Measurements from ENCODE around the gene ADSS1. TPM values are rescaled to one million over a fixed set of nuclear protein-coding genes. Genes with fewer than 3 reads are reported as not detected.

Gene ADSS1
- total RNA-seq, 1 experiment from 2014 or later: 10.0 TPM

- no peak overlapping the region for H3K27ac Mint-ChIP-seq
- CTCF ChIA-PET: interaction anchor here (1.3 kb wide), 1 partner anchor 7 kb away, joined by 4 read pairs; no protein-coding TSS in a partner anchor
- H3K4me3 Mint-ChIP-seq: no peak overlapping the region
- no peaks in the 10 kb centered on the region for H3K36me3 Mint-ChIP-seq
- H3K4me1 Mint-ChIP-seq: no peaks in the 10 kb centered on the region
- TF ChIP-seq, protein P1, sequence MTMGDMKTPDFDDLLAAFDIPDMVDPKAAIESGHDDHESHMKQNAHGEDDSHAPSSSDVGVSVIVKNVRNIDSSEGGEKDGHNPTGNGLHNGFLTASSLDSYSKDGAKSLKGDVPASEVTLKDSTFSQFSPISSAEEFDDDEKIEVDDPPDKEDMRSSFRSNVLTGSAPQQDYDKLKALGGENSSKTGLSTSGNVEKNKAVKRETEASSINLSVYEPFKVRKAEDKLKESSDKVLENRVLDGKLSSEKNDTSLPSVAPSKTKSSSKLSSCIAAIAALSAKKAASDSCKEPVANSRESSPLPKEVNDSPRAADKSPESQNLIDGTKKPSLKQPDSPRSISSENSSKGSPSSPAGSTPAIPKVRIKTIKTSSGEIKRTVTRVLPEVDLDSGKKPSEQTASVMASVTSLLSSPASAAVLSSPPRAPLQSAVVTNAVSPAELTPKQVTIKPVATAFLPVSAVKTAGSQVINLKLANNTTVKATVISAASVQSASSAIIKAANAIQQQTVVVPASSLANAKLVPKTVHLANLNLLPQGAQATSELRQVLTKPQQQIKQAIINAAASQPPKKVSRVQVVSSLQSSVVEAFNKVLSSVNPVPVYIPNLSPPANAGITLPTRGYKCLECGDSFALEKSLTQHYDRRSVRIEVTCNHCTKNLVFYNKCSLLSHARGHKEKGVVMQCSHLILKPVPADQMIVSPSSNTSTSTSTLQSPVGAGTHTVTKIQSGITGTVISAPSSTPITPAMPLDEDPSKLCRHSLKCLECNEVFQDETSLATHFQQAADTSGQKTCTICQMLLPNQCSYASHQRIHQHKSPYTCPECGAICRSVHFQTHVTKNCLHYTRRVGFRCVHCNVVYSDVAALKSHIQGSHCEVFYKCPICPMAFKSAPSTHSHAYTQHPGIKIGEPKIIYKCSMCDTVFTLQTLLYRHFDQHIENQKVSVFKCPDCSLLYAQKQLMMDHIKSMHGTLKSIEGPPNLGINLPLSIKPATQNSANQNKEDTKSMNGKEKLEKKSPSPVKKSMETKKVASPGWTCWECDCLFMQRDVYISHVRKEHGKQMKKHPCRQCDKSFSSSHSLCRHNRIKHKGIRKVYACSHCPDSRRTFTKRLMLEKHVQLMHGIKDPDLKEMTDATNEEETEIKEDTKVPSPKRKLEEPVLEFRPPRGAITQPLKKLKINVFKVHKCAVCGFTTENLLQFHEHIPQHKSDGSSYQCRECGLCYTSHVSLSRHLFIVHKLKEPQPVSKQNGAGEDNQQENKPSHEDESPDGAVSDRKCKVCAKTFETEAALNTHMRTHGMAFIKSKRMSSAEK (CRISPR knock-in tag; IDR thresholded peaks at IDR 0.05; ENCODE audit: borderline replicate concordance): no peak
- TF ChIP-seq, protein P2, sequence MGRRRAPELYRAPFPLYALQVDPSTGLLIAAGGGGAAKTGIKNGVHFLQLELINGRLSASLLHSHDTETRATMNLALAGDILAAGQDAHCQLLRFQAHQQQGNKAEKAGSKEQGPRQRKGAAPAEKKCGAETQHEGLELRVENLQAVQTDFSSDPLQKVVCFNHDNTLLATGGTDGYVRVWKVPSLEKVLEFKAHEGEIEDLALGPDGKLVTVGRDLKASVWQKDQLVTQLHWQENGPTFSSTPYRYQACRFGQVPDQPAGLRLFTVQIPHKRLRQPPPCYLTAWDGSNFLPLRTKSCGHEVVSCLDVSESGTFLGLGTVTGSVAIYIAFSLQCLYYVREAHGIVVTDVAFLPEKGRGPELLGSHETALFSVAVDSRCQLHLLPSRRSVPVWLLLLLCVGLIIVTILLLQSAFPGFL (CRISPR knock-in tag; IDR thresholded peaks at IDR 0.05; ENCODE audit: borderline replicate concordance): no peak
- TF ChIP-seq NR3C1 (CRISPR knock-in tag; conservative IDR thresholded peaks at IDR 0.05; ENCODE audit: low read depth): no peak
- no peak for TF ChIP-seq IRF2 (CRISPR knock-in tag; IDR thresholded peaks at IDR 0.05; ENCODE audit: borderline replicate concordance, low read depth)
- TF ChIP-seq TCF7 (CRISPR knock-in tag; IDR thresholded peaks at IDR 0.05; ENCODE audit: low read depth): no peak
- no peak for TF ChIP-seq CREB1 (CRISPR knock-in tag; IDR thresholded peaks at IDR 0.05)
- TF ChIP-seq MLX (CRISPR knock-in tag; IDR thresholded peaks at IDR 0.05): no peak
- ATAC-seq (no peak), DNase-seq (ENCODE audit: low spot score) (no peak)
- no peaks in the 10 kb centered on the region for H3K27me3 Mint-ChIP-seq (ENCODE audit: low read depth)
- POLR2A ChIA-PET: no interaction called here
- no peaks in the 10 kb centered on the region for H3K9me3 Mint-ChIP-seq
Measured at GRCh38 chr14:104787736-104788135, 63.7 kb downstream of the ADSS1 start.

GRCh38 chr14:104788161-104788818 lies 64.3 kb downstream of the ADSS1 start:
- H3K4me1 Mint-ChIP-seq: peaks cover 4% of the 10 kb centered on the region
- H3K4me3 Mint-ChIP-seq: no peak overlapping the region
- CTCF ChIA-PET: interaction anchor here (1.0 to 3.8 kb wide), 4 partner anchors 8 to 38 kb away, joined by 4 to 20 read pairs (median 6); no protein-coding TSS in a partner anchor
- no peaks in the 10 kb centered on the region for H3K36me3 Mint-ChIP-seq
- H3K27ac Mint-ChIP-seq: no peak overlapping the region
- DNase-seq (ENCODE audit: low spot score) (no peak), ATAC-seq (no peak)
- TF ChIP-seq, protein P3, sequence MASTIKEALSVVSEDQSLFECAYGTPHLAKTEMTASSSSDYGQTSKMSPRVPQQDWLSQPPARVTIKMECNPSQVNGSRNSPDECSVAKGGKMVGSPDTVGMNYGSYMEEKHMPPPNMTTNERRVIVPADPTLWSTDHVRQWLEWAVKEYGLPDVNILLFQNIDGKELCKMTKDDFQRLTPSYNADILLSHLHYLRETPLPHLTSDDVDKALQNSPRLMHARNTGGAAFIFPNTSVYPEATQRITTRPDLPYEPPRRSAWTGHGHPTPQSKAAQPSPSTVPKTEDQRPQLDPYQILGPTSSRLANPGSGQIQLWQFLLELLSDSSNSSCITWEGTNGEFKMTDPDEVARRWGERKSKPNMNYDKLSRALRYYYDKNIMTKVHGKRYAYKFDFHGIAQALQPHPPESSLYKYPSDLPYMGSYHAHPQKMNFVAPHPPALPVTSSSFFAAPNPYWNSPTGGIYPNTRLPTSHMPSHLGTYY (CRISPR knock-in tag; IDR thresholded peaks at IDR 0.05): no peak
- no peak for TF ChIP-seq CREM (CRISPR knock-in tag; IDR thresholded peaks at IDR 0.05)
- no peak for TF ChIP-seq CREB1 (CRISPR knock-in tag; IDR thresholded peaks at IDR 0.05)
- no peak for TF ChIP-seq JUN (CRISPR knock-in tag; IDR thresholded peaks at IDR 0.05)
- TF ChIP-seq, protein P4, sequence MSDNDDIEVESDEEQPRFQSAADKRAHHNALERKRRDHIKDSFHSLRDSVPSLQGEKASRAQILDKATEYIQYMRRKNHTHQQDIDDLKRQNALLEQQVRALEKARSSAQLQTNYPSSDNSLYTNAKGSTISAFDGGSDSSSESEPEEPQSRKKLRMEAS (CRISPR knock-in tag; IDR thresholded peaks at IDR 0.05): no peak
- TF ChIP-seq SMAD4 (CRISPR knock-in tag; IDR thresholded peaks at IDR 0.05): no peak
- no peak for TF ChIP-seq FOXP1 (CRISPR knock-in tag; IDR thresholded peaks at IDR 0.05; ENCODE audit: borderline replicate concordance)
- H3K9me3 Mint-ChIP-seq: no peaks in the 10 kb centered on the region
- POLR2A ChIA-PET: no interaction called here
- H3K27me3 Mint-ChIP-seq (ENCODE audit: low read depth): no peaks in the 10 kb centered on the region
